Skeletal muscle satellite cell (primary cell): Measurements from ENCODE around the gene COL23A1. TPM values are rescaled to one million over a fixed set of nuclear protein-coding genes. Genes with fewer than 3 reads are reported as not detected.

ENCODE experiments used
- H3K27me3 ChIP-seq: 2 replicates; pipeline ENCODE4 v1.7.0; 2013; ENCODE audit warnings: low read length; ENCODE audit not compliant: control insufficient read depth, insufficient read depth
- H3K36me3 ChIP-seq: 2 replicates; pipeline ENCODE4 v1.7.0; 2013; ENCODE audit warnings: mild to moderate bottlenecking, control low read depth, low read length; ENCODE audit not compliant: insufficient read depth
- H3K4me1 ChIP-seq: 2 replicates; pipeline ENCODE4 v1.7.0; 2013; ENCODE audit warnings: low read length; ENCODE audit not compliant: control insufficient read depth, insufficient read depth
- H3K4me2 ChIP-seq: 2 replicates; pipeline ENCODE4 v1.7.0; 2013; ENCODE audit warnings: mild to moderate bottlenecking, low read length
- H3K4me3 ChIP-seq: 2 replicates; pipeline ENCODE4 v1.7.0; 2013; ENCODE audit warnings: low read length
- H3K9ac ChIP-seq: 2 replicates; pipeline ENCODE4 v1.7.0; 2013; ENCODE audit warnings: mild to moderate bottlenecking, low read depth, low read length, moderate library complexity
- H3K9me3 ChIP-seq: replicated peaks from 2 replicates; pipeline ENCODE4 v1.7.0; 2013; ENCODE audit warnings: mild to moderate bottlenecking, control low read depth, low read length
- small RNA-seq: library from RNA; depleted of rRNA; stranded (forward); fragments of <200 nt; gene quantifications from one replicate; pipeline ENCODE3, GENCODE V24; 2012

Gene COL23A1

GRCh38 chr5:178196281-178196812, 393.8 kb downstream of the COL23A1 start:
- H3K4me2 ChIP-seq, result no peak overlapping the region
- H3K9ac ChIP-seq, result no peak overlapping the region
- no peak overlapping the region for H3K4me3 ChIP-seq
- H3K27me3 ChIP-seq, result peaks cover 33% of the 10 kb centered on the region
- H3K36me3 ChIP-seq, result no peaks in the 10 kb centered on the region
- no peaks in the 10 kb centered on the region for H3K9me3 ChIP-seq
- H3K4me1 ChIP-seq, result no peaks in the 10 kb centered on the region

GRCh38 chr5:178194026-178194425, 396.2 kb downstream of the COL23A1 start:
- H3K4me1 ChIP-seq, result no peaks in the 10 kb centered on the region
- H3K9me3 ChIP-seq, result no peaks in the 10 kb centered on the region
- no peak overlapping the region for H3K9ac ChIP-seq
- H3K36me3 ChIP-seq, result no peaks in the 10 kb centered on the region
- no peak overlapping the region for H3K4me2 ChIP-seq
- peaks cover 33% of the 10 kb centered on the region for H3K27me3 ChIP-seq
- no peak overlapping the region for H3K4me3 ChIP-seq

- Histone ChIP-seq H3K36me3 (no peaks in the 10 kb centered on the region), H3K27me3 (peaks cover 33% of the 10 kb centered on the region), H3K4me2 (no peak overlapping the region), H3K9ac (no peak overlapping the region), H3K4me1 (no peaks in the 10 kb centered on the region), H3K4me3 (no peak overlapping the region), H3K9me3 (no peaks in the 10 kb centered on the region)
Measured at GRCh38 chr5:178193251-178193809, 396.9 kb downstream of the COL23A1 start.

- no peaks in the 10 kb centered on the region for H3K36me3 ChIP-seq
- peaks cover 33% of the 10 kb centered on the region for H3K27me3 ChIP-seq
- H3K9me3 ChIP-seq, result no peaks in the 10 kb centered on the region
- H3K4me2 ChIP-seq, result no peak overlapping the region
- no peaks in the 10 kb centered on the region for H3K4me1 ChIP-seq
- no peak overlapping the region for H3K9ac ChIP-seq
- H3K4me3 ChIP-seq, result no peak overlapping the region
Measured at GRCh38 chr5:178192787-178193186, 397.4 kb downstream of the COL23A1 start.

GRCh38 chr5:178192244-178192643, 397.9 kb downstream of the COL23A1 start:
- H3K4me2 ChIP-seq, result no peak overlapping the region
- H3K4me1 ChIP-seq, result no peaks in the 10 kb centered on the region
- no peaks in the 10 kb centered on the region for H3K36me3 ChIP-seq
- no peak overlapping the region for H3K9ac ChIP-seq
- H3K4me3 ChIP-seq, result no peak overlapping the region
- H3K9me3 ChIP-seq, result no peaks in the 10 kb centered on the region
- peaks cover 33% of the 10 kb centered on the region for H3K27me3 ChIP-seq

GRCh38 chr5:178191661-178192060, 398.5 kb downstream of the COL23A1 start:
- no peak overlapping the region for H3K9ac ChIP-seq
- peaks cover 33% of the 10 kb centered on the region for H3K27me3 ChIP-seq
- no peak overlapping the region for H3K4me3 ChIP-seq
- H3K4me2 ChIP-seq, result no peak overlapping the region
- no peaks in the 10 kb centered on the region for H3K36me3 ChIP-seq
- no peaks in the 10 kb centered on the region for H3K4me1 ChIP-seq
- H3K9me3 ChIP-seq, result no peaks in the 10 kb centered on the region

- Histone ChIP-seq H3K27me3 (peaks cover 26% of the 10 kb centered on the region), H3K9me3 (no peaks in the 10 kb centered on the region), H3K4me3 (no peak overlapping the region), H3K36me3 (no peaks in the 10 kb centered on the region), H3K4me1 (no peaks in the 10 kb centered on the region), H3K4me2 (no peak overlapping the region), H3K9ac (no peak overlapping the region)
Measured at GRCh38 chr5:178189433-178189832, 400.8 kb downstream of the COL23A1 start.

Small RNAs within 50 kb of the gene (small RNA-seq; reads per million reads assigned to genes)
- gene RN7SKP70, result not detected
- gene RN7SL646P, result not detected
